H1 (cell line): ENCODE measurements around the gene SLC7A14. TPM values are rescaled to one million over a fixed set of nuclear protein-coding genes. Genes with fewer than 3 reads are reported as not detected.

Experiments used
- CTCF ChIA-PET: fragments of 300-600 bp; sonication (Branson Sonifier 250); formaldehyde crosslinking; loops from one replicate; lab custom pipeline; 2021; ENCODE audit not compliant: partially characterized antibody; lab: Charles Lee
- POLR2A ChIA-PET: fragments of 300-600 bp; sonication (Branson Sonifier 250); formaldehyde crosslinking; loops from one replicate; lab custom pipeline; 2021; ENCODE audit warnings: inconsistent platforms; ENCODE audit not compliant: partially characterized antibody; lab: Charles Lee
- DNase-seq, 2 experiments: peaks; one replicate each; pipeline versions ENCODE4 v3.0.0 to v3.0.0-alpha.2; 2010 to 2022; ENCODE audit warnings: low spot score in 2 of 2, low read depth in 1 of 2, mixed read lengths in 1 of 2
- FAIRE-seq: peaks from 2 replicates; lab custom pipeline; 2011; peaks lifted over from hg19 to GRCh38; lab: Jason Lieb, UNC
- H2AFZ ChIP-seq: 2 replicates; pipeline ENCODE4 v1.8.1; 2012; ENCODE audit warnings: low read length, inconsistent platforms
- H2AK5ac ChIP-seq: 2 replicates; pipeline ENCODE4 v1.6.1; 2013; ENCODE audit warnings: low read depth, low read length
- H2BK120ac ChIP-seq: replicated peaks from 2 replicates; pipeline ENCODE3; 2013; ENCODE audit warnings: low read depth, low read length, inconsistent platforms
- H2BK12ac ChIP-seq: 2 replicates; pipeline ENCODE4 v1.6.1; 2013; ENCODE audit warnings: low read depth, low read length
- H2BK15ac ChIP-seq: 2 replicates; pipeline ENCODE4 v1.6.1; 2013; ENCODE audit warnings: low read length
- H2BK20ac ChIP-seq: 2 replicates; pipeline ENCODE4 v1.6.1; 2013; ENCODE audit warnings: low read length
- H2BK5ac ChIP-seq: 2 replicates; pipeline ENCODE4 v1.6.1; 2013; ENCODE audit warnings: low read depth, low read length
- H3K14ac ChIP-seq: 2 replicates; pipeline ENCODE4 v1.6.1; 2013; ENCODE audit warnings: inconsistent platforms; ENCODE audit not compliant: insufficient read length
- H3K18ac ChIP-seq: 2 replicates; pipeline ENCODE4 v1.6.1; 2013; ENCODE audit warnings: low read length; ENCODE audit errors: extremely low read depth
- H3K23ac ChIP-seq: 2 replicates; pipeline ENCODE4 v1.6.1; 2013; ENCODE audit warnings: inconsistent platforms; ENCODE audit not compliant: insufficient read length
- H3K23me2 ChIP-seq: 2 replicates; pipeline ENCODE4 v1.6.1; 2013; ENCODE audit warnings: low read depth, low read length
- H3K27ac ChIP-seq: 2 replicates; pipeline ENCODE4 v1.6.1; 2011; ENCODE audit warnings: low read depth, low read length, inconsistent platforms
- H3K27me3 ChIP-seq, 4 experiments: replicated peaks in 1 of 4; 1 replicate in 1 of 4; 2 replicates in 3 of 4; pipeline versions ENCODE4 v1.6.1 to v1.8.1; 2011 to 2013; ENCODE audit warnings: low read length in 3 of 4, mild to moderate bottlenecking in 3 of 4, inconsistent platforms in 2 of 4, mixed read lengths in 2 of 4, moderate library complexity in 1 of 4; ENCODE audit not compliant: control insufficient read depth in 3 of 4, insufficient read depth in 3 of 4; ENCODE audit errors: extremely low read depth in 1 of 4
- H3K36me3 ChIP-seq, 4 experiments: 2 replicates each; pipeline versions ENCODE4 v1.6.1 to v1.8.1; 2011 to 2013; ENCODE audit warnings: mild to moderate bottlenecking in 4 of 4, low read length in 3 of 4, moderate library complexity in 2 of 4, control low read depth in 1 of 4, inconsistent platforms in 1 of 4; ENCODE audit not compliant: insufficient read depth in 4 of 4, control insufficient read depth in 2 of 4
- H3K4ac ChIP-seq: replicated peaks from 2 replicates; pipeline ENCODE3; 2013; ENCODE audit warnings: low read length, low read depth, mixed read lengths, inconsistent platforms; ENCODE audit not compliant: insufficient read length
- H3K4me1 ChIP-seq, 4 experiments: replicated peaks in 1 of 4; 1 replicate in 1 of 4; 2 replicates in 3 of 4; pipeline versions ENCODE4 v1.6.1 to v1.8.1; 2011 to 2013; ENCODE audit warnings: low read length in 3 of 4, inconsistent platforms in 2 of 4, mixed read lengths in 1 of 4; ENCODE audit not compliant: insufficient read depth in 4 of 4, control insufficient read depth in 3 of 4
- H3K4me2 ChIP-seq, 2 experiments: 2 replicates each; pipeline versions ENCODE4 v1.6.1 to v1.8.1; 2011 to 2013; ENCODE audit warnings: low read depth in 2 of 2, low read length in 2 of 2, control low read depth in 1 of 2, inconsistent platforms in 1 of 2, mild to moderate bottlenecking in 1 of 2; ENCODE audit not compliant: insufficient read depth in 1 of 2
- H3K4me3 ChIP-seq, 4 experiments: fragments of 200-600, 300-600 bp in 1 of 4; sonication (generic), shearing (Covaris generic), sonication (Bioruptor Twin) in 1 of 4; 2 replicates each; pipeline versions ENCODE4 v1.5.1 to v1.8.1; 2011 to 2016; ENCODE audit warnings: low read length in 4 of 4, low read depth in 3 of 4, control low read depth in 2 of 4, inconsistent platforms in 2 of 4, mild to moderate bottlenecking in 2 of 4, mixed read lengths in 1 of 4, moderate library complexity in 1 of 4; ENCODE audit not compliant: insufficient read depth in 2 of 4; ENCODE audit errors: extremely low read depth in 1 of 4
- H3K56ac ChIP-seq: replicated peaks from 2 replicates; pipeline ENCODE3; 2013; ENCODE audit warnings: low read depth, mild to moderate bottlenecking, mixed read lengths, low read length, inconsistent platforms; ENCODE audit not compliant: insufficient read length
- H3K79me1 ChIP-seq: 2 replicates; pipeline ENCODE4 v1.6.1; 2013; ENCODE audit warnings: low read depth, low read length, control low read depth
- H3K79me2 ChIP-seq, 2 experiments: 2 replicates each; pipeline versions ENCODE4 v1.6.1 to v1.8.1; 2012 to 2013; ENCODE audit warnings: low read length in 2 of 2, mild to moderate bottlenecking in 2 of 2, inconsistent platforms in 1 of 2; ENCODE audit not compliant: insufficient read depth in 2 of 2, control insufficient read depth in 1 of 2
- H3K9ac ChIP-seq, 4 experiments: replicated peaks in 1 of 4; 1 replicate in 1 of 4; 2 replicates in 3 of 4; pipeline versions ENCODE4 v1.6.1 to v1.8.1; 2011 to 2013; ENCODE audit warnings: low read depth in 3 of 4, low read length in 3 of 4, control low read depth in 2 of 4, mild to moderate bottlenecking in 2 of 4, moderate library complexity in 2 of 4, inconsistent platforms in 1 of 4; ENCODE audit errors: extremely low read depth in 1 of 4
- H3K9me3 ChIP-seq, 2 experiments: 2 replicates each; pipeline versions ENCODE4 v1.6.1 to v1.8.1; 2012 to 2013; ENCODE audit warnings: mild to moderate bottlenecking in 2 of 2, moderate library complexity in 2 of 2, control low read depth in 1 of 2, inconsistent platforms in 1 of 2, low read depth in 1 of 2, low read length in 1 of 2, mixed read lengths in 1 of 2; ENCODE audit not compliant: insufficient read depth in 2 of 2
- H4K20me1 ChIP-seq, 2 experiments: replicated peaks in 1 of 2; 2 replicates each; pipeline versions ENCODE3 to v1.8.1; 2011 to 2013; ENCODE audit warnings: inconsistent platforms in 2 of 2, low read length in 2 of 2, mild to moderate bottlenecking in 1 of 2; ENCODE audit not compliant: insufficient read depth in 2 of 2, control insufficient read depth in 1 of 2
- H4K5ac ChIP-seq: 2 replicates; pipeline ENCODE4 v1.6.1; 2013; ENCODE audit warnings: low read length, low read depth, mixed read lengths, inconsistent platforms; ENCODE audit not compliant: insufficient read length
- H4K8ac ChIP-seq: 2 replicates; pipeline ENCODE4 v1.8.0; 2013; ENCODE audit warnings: mild to moderate bottlenecking, moderate library complexity, low read length, inconsistent platforms; ENCODE audit not compliant: insufficient read depth; ENCODE audit errors: extremely low read depth
- H4K91ac ChIP-seq: replicated peaks from 2 replicates; pipeline ENCODE3; 2013; ENCODE audit warnings: low read length, mixed read lengths, inconsistent platforms; ENCODE audit not compliant: insufficient read length
- FOSL1 ChIP-seq: IDR thresholded peaks from 2 replicates; pipeline ENCODE4 v1.6.1; 2011; ENCODE audit warnings: mild to moderate bottlenecking, low read depth, low read length, moderate library complexity; ENCODE audit not compliant: insufficient read depth
- POLR2A ChIP-seq, 2 experiments: IDR thresholded peaks; 1 replicate in 1 of 2; 2 replicates in 1 of 2; pipeline ENCODE4 v1.6.1; 2011; ENCODE audit warnings: low read depth in 2 of 2, low read length in 2 of 2, mild to moderate bottlenecking in 2 of 2; ENCODE audit errors: control extremely low read depth in 1 of 2
- SAP30 ChIP-seq: fragments of 300-600 bp; sonication (generic); IDR thresholded peaks from 2 replicates; pipeline ENCODE4 v1.7.1; 2012; ENCODE audit warnings: low read length, moderate library complexity, mild to moderate bottlenecking, inconsistent platforms; ENCODE audit not compliant: insufficient read depth, insufficient replicate concordance
- SP4 ChIP-seq: IDR thresholded peaks from 2 replicates; pipeline ENCODE4 v1.6.1; 2012; ENCODE audit warnings: low read length, inconsistent platforms
- WGBS, 2 experiments: shearing (Covaris generic) in 1 of 2; methylation state at CpG; one replicate each; pipeline versions ENCODE4 v1.1.6 to v1.1.7; 2013 to 2015; ENCODE audit warnings: low lambda C conversion rate in 2 of 2, mixed read lengths in 2 of 2, inconsistent platforms in 1 of 2, low coverage in 1 of 2, missing lambda C conversion rate in 1 of 2; ENCODE audit not compliant: insufficient replicate concordance in 2 of 2, insufficient coverage in 1 of 2, insufficient read length in 1 of 2; ENCODE audit errors: extremely low coverage in 1 of 2, missing lambda C conversion rate in 1 of 2; 5-methylcytosine and 5-hydroxymethylcytosine counted together
- polyA plus RNA-seq, 7 experiments: library from polyadenylated mRNA; depleted of rRNA in 3 of 7; stranded (reverse) in 5 of 7; unstranded in 2 of 7; fragments of >200 nt in 5 of 7; fragments of 200-250 nt in 2 of 7; gene quantifications; 1 replicate in 5 of 7; 2 replicates in 1 of 7; 4 replicates in 1 of 7; pipeline versions ENCODE4 v1.2.1 to v1.2.3, GENCODE V29; 2011 to 2013; ENCODE audit warnings: missing spikeins in 2 of 7, mixed read lengths in 2 of 7
- total RNA-seq: library from RNA; stranded (reverse); fragmentation: NEBNext Ultra II Directional; extraction: Animal tissue kit (Norgen Biotek cat#: 25700); gene quantifications from 2 replicates; pipeline ENCODE4 v1.2.1, GENCODE V29; 2021
- TF ChIP-seq, protein P1 (sequence below), 3 experiments: IDR thresholded peaks; 1 replicate in 2 of 3; 2 replicates in 1 of 3; pipeline versions ENCODE4 v1.5.1 to v1.6.1; 2011; ENCODE audit warnings: low read length in 3 of 3, mild to moderate bottlenecking in 3 of 3, inconsistent platforms in 2 of 3, low read depth in 1 of 3, moderate library complexity in 1 of 3; ENCODE audit not compliant: insufficient read depth in 1 of 3; ENCODE audit errors: control extremely low read depth in 1 of 3

The SLC7A14 gene
- total and polyA plus RNA-seq, 2 of the 8 experiments (the other 6 are each of a cell fraction or from before 2014, with no cell fraction given) = 0.21 to 0.95 TPM

DNA sequence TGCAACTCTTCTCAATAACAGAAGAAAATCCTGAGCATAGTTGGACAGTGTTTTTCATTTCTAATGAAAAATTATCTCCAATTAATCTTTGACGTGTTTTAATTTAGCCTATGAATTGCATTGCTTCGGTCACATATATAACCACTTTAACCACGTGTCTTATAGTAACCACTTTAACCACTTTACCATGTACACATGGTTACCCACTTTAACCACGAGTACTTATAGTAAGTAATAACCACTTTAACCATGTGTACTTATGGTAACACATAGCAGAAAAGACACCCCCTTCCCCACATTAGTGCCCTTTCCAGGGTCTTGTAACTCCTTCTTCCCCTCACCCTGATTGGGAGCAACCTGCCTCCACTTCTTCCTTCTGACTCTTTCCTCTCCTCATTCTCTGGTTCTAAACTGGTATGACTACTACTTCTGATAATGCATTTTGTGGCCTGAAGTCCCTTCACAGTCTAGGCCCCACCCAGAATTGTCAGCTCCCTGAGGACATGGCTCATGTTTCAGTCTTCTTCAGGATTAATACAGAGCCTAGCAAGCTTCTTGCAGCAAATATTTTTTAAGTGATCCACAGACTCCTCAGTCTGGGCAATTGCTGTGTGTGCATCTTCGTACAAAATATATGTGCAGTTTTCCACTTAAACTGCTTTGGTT, 25.0 kb downstream of the SLC7A14 start:
- no peak overlapping the region for H4K8ac ChIP-seq
- H3K18ac ChIP-seq = no peak overlapping the region
- no peak overlapping the region for H3K23ac ChIP-seq
- H4K5ac ChIP-seq = no peak overlapping the region
- no peak overlapping the region for H2BK20ac ChIP-seq
- no peak overlapping the region for H3K4me3 ChIP-seq
- no peak overlapping the region for H2BK120ac ChIP-seq
- ChIA-PET CTCF (interaction anchor here (0.9 to 1.3 kb wide), 2 partner anchors 132 to 251 kb away, joined by 3 to 5 read pairs; no protein-coding TSS in a partner anchor), POLR2A (no interaction called here)
- no peak overlapping the region for H2AK5ac ChIP-seq
- H3K4me1 ChIP-seq = no peaks in the 10 kb centered on the region
- no peaks in the 10 kb centered on the region for H3K27me3 ChIP-seq
- no peak overlapping the region for H2BK12ac ChIP-seq
- H3K9me3 ChIP-seq = no peaks in the 10 kb centered on the region
- H3K4ac ChIP-seq = no peak overlapping the region
- H2BK15ac ChIP-seq = no peak overlapping the region
- FAIRE-seq (no peak), DNase-seq (no peak)
- H4K20me1 ChIP-seq = no peaks in the 10 kb centered on the region
- H2BK5ac ChIP-seq = no peak overlapping the region
- no peak overlapping the region for H3K9ac ChIP-seq
- H2AFZ ChIP-seq = no peak overlapping the region
- 92% methylated on average over 5 of the region's 5 CpGs; no CpG with 5 or more reads in 1 of the 2 experiments for WGBS, 2 experiments
- TF ChIP-seq SP4 (no peak), FOSL1 (no peak), SAP30 (no peak), POLR2A (IDR thresholded peaks at IDR 0.05; ENCODE audit: control extremely low read depth in 1 of 2, low read depth in 2 of 2, low read length in 2 of 2) (no peak)
- TF ChIP-seq, protein P1, sequence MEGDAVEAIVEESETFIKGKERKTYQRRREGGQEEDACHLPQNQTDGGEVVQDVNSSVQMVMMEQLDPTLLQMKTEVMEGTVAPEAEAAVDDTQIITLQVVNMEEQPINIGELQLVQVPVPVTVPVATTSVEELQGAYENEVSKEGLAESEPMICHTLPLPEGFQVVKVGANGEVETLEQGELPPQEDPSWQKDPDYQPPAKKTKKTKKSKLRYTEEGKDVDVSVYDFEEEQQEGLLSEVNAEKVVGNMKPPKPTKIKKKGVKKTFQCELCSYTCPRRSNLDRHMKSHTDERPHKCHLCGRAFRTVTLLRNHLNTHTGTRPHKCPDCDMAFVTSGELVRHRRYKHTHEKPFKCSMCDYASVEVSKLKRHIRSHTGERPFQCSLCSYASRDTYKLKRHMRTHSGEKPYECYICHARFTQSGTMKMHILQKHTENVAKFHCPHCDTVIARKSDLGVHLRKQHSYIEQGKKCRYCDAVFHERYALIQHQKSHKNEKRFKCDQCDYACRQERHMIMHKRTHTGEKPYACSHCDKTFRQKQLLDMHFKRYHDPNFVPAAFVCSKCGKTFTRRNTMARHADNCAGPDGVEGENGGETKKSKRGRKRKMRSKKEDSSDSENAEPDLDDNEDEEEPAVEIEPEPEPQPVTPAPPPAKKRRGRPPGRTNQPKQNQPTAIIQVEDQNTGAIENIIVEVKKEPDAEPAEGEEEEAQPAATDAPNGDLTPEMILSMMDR (IDR thresholded peaks at IDR 0.05; ENCODE audit: control extremely low read depth in 1 of 3, insufficient read depth in 1 of 3, low read depth in 1 of 3, low read length in 3 of 3) = no peak
- H3K56ac ChIP-seq = no peak overlapping the region
- no peak overlapping the region for H3K27ac ChIP-seq
- H3K79me1 ChIP-seq = no peaks in the 10 kb centered on the region
- H4K91ac ChIP-seq = no peak overlapping the region
- no peaks in the 10 kb centered on the region for H3K36me3 ChIP-seq
- no peaks in the 10 kb centered on the region for H3K79me2 ChIP-seq
- H3K23me2 ChIP-seq = no peaks in the 10 kb centered on the region
- no peak overlapping the region for H3K14ac ChIP-seq
- no peak overlapping the region for H3K4me2 ChIP-seq
